Endothelial cell of umbilical vein (primary cell): Measurements from ENCODE around the gene CCDC185. TPM values are rescaled to one million over a fixed set of nuclear protein-coding genes. Genes with fewer than 3 reads are reported as not detected.

Experiments
- BruUV-seq: library from RNA; stranded (reverse); fragments of 400-500 nt; replicated peaks from 2 replicates; lab custom pipeline; 2021; lab: Mats Ljungman, UMichigan
- CTCF ChIA-PET: fragments of 300-600, 350-600 bp; sonication (Branson Sonifier 250); formaldehyde crosslinking; loops from one replicate; lab custom pipeline; 2021; ENCODE audit warnings: antibody characterized with exemption, inconsistent platforms; lab: Charles Lee
- POLR2A ChIA-PET: fragments of 300-600, 350-600 bp; sonication (Branson Sonifier 250); formaldehyde crosslinking; loops from one replicate; lab custom pipeline; 2021; ENCODE audit warnings: antibody characterized with exemption, inconsistent platforms; lab: Charles Lee
- DNase-seq: peaks from one replicate; pipeline ENCODE4 v3.0.0-alpha.2; 2011; ENCODE audit warnings: low read depth, low spot score
- FAIRE-seq: peaks from 2 replicates; lab custom pipeline; 2011; peaks lifted over from hg19 to GRCh38; lab: Jason Lieb, UNC
- H2AFZ ChIP-seq: 2 replicates; pipeline ENCODE4 v1.6.0; 2012; ENCODE audit warnings: low read depth, low read length, control low read depth, inconsistent platforms
- H3K27ac ChIP-seq: 2 replicates; pipeline ENCODE4 v1.5.1; 2011; ENCODE audit warnings: low read depth, mild to moderate bottlenecking, control low read depth, low read length, moderate library complexity; ENCODE audit not compliant: insufficient read depth
- H3K27me3 ChIP-seq, 2 experiments: 2 replicates each; pipeline versions ENCODE4 v1.6.0 to v1.6.1; 2011; ENCODE audit warnings: low read length in 2 of 2, mixed read lengths in 1 of 2; ENCODE audit not compliant: control insufficient read depth in 2 of 2, insufficient read depth in 2 of 2
- H3K36me3 ChIP-seq, 2 experiments: 2 replicates in 1 of 2; 3 replicates in 1 of 2; pipeline ENCODE4 v1.5.1; 2011; ENCODE audit warnings: low read length in 2 of 2, mild to moderate bottlenecking in 1 of 2, moderate library complexity in 1 of 2; ENCODE audit not compliant: control insufficient read depth in 2 of 2, insufficient read depth in 2 of 2; ENCODE audit errors: extremely low read depth in 1 of 2
- H3K4me1 ChIP-seq: 3 replicates; pipeline ENCODE4 v1.5.1; 2011; ENCODE audit warnings: mild to moderate bottlenecking, low read length; ENCODE audit not compliant: control insufficient read depth, insufficient read depth; ENCODE audit errors: extremely low read depth
- H3K4me2 ChIP-seq: 2 replicates; pipeline ENCODE4 v1.6.1; 2011; ENCODE audit warnings: low read length, control low read depth, mixed read lengths; ENCODE audit not compliant: insufficient read depth
- H3K4me3 ChIP-seq, 3 experiments: fragments of 200-600 bp in 1 of 3; sonication (generic), shearing (Covaris generic) in 1 of 3; replicated peaks in 1 of 3; 2 replicates each; pipeline ENCODE4 v1.5.1; 2011 to 2016; ENCODE audit warnings: control low read depth in 3 of 3, low read length in 3 of 3, mild to moderate bottlenecking in 2 of 3, inconsistent platforms in 1 of 3, low read depth in 1 of 3, moderate library complexity in 1 of 3; ENCODE audit not compliant: insufficient read depth in 1 of 3
- H3K79me2 ChIP-seq: 2 replicates; pipeline ENCODE4 v1.6.0; 2012; ENCODE audit warnings: low read length, inconsistent platforms; ENCODE audit not compliant: control insufficient read depth, insufficient read depth
- H3K9ac ChIP-seq: replicated peaks from 2 replicates; pipeline ENCODE3; 2011; ENCODE audit warnings: low read length, control low read depth; ENCODE audit not compliant: insufficient read depth; ENCODE audit errors: extremely low read depth
- H3K9me1 ChIP-seq: replicated peaks from 3 replicates; pipeline ENCODE4 v1.6.0; 2011; ENCODE audit warnings: mild to moderate bottlenecking, low read length; ENCODE audit not compliant: control insufficient read depth, insufficient read depth; ENCODE audit errors: extremely low read depth
- H3K9me3 ChIP-seq: replicated peaks from 2 replicates; pipeline ENCODE4 v1.5.1; 2012; ENCODE audit warnings: low read length, inconsistent platforms; ENCODE audit not compliant: control insufficient read depth, insufficient read depth
- H4K20me1 ChIP-seq: replicated peaks from 2 replicates; pipeline ENCODE3; 2011; ENCODE audit warnings: mild to moderate bottlenecking, low read length; ENCODE audit not compliant: control insufficient read depth, insufficient read depth; ENCODE audit errors: extremely low read depth
- CTCF ChIP-seq, 2 donors: IDR thresholded peaks; 1 replicate in 1 of 2; 2 replicates in 1 of 2; pipeline ENCODE4 v1.5.1; 2011; ENCODE audit warnings: low read length in 2 of 2, mild to moderate bottlenecking in 2 of 2, moderate library complexity in 2 of 2, control low read depth in 1 of 2, inconsistent platforms in 1 of 2, low read depth in 1 of 2; ENCODE audit not compliant: insufficient read depth in 1 of 2; ENCODE audit errors: extremely low read depth in 1 of 2
- EZH2 ChIP-seq: IDR thresholded peaks from 2 replicates; pipeline ENCODE4 v1.6.1; 2012; ENCODE audit warnings: borderline replicate concordance, low read depth, mild to moderate bottlenecking, moderate library complexity, low read length, inconsistent platforms; ENCODE audit not compliant: severe bottlenecking
- FOS ChIP-seq: IDR thresholded peaks from 2 replicates; pipeline ENCODE4 v1.6.1; 2011; ENCODE audit warnings: mild to moderate bottlenecking, low read length, moderate library complexity, borderline replicate concordance; ENCODE audit not compliant: insufficient read depth
- GATA2 ChIP-seq: IDR thresholded peaks from 2 replicates; pipeline ENCODE4 v1.7.0; 2011; ENCODE audit warnings: low read depth, mild to moderate bottlenecking, moderate library complexity, mixed read lengths, low read length; ENCODE audit not compliant: insufficient read length, insufficient read depth
- JUN ChIP-seq: IDR thresholded peaks from 2 replicates; pipeline ENCODE4 v1.6.1; 2011; ENCODE audit warnings: borderline replicate concordance, low read depth; ENCODE audit not compliant: insufficient read length, insufficient read depth
- MAX ChIP-seq: IDR thresholded peaks from 2 replicates; pipeline ENCODE4 v1.6.1; 2011; ENCODE audit not compliant: insufficient read depth, insufficient read length
- MYC ChIP-seq: IDR thresholded peaks from one replicate; pipeline ENCODE4 v1.6.1; 2011; ENCODE audit warnings: mild to moderate bottlenecking, low read depth, low read length
- POLR2A ChIP-seq: IDR thresholded peaks from 2 replicates; pipeline ENCODE4 v1.6.1; 2012; ENCODE audit warnings: low read depth, mild to moderate bottlenecking, control low read depth, low read length
- POLR2AphosphoS5 ChIP-seq: IDR thresholded peaks from 2 replicates; pipeline ENCODE4 v1.6.1; 2012; ENCODE audit warnings: low read depth, mild to moderate bottlenecking, control low read depth, low read length, moderate library complexity; ENCODE audit not compliant: insufficient read depth
- dilution Hi-C: fragments of 300-500 bp; cut with MboI; formaldehyde crosslinking; loops from one replicate; pipeline ENCODE4 v1.15.0; 2019; ENCODE audit warnings: low sequenced_read_pairs; ENCODE audit not compliant: extremely low pct_ligation_motif_present
- intact Hi-C: fragments of 100-400 bp; cut with micrococcal nuclease; formaldehyde crosslinking; loops from one replicate; pipeline ENCODE4 v1.10.0; 2022
- polyA plus RNA-seq, 4 experiments: library from polyadenylated mRNA; depleted of rRNA in 3 of 4; stranded (reverse) in 3 of 4; unstranded in 1 of 4; fragments of >200 nt; gene quantifications; 2 replicates each; pipeline versions ENCODE4 v1.2.1 to v1.2.3, GENCODE V29; 2011 to 2012; ENCODE audit warnings: missing spikeins in 1 of 4
- total RNA-seq: library from RNA; stranded (reverse); gene quantifications from 2 replicates; pipeline ENCODE4 v1.2.3, GENCODE V29; 2021

The CCDC185 gene
- total and polyA plus RNA-seq, 2 donors (not counting 3 experiments of a cell fraction or from before 2014, with no cell fraction given): not detected

- no peaks in the 10 kb centered on the region for H3K79me2 ChIP-seq
- CTCF ChIA-PET: no interaction called here
- dilution Hi-C loops: no loop called here
- H3K27me3 ChIP-seq: no peaks in the 10 kb centered on the region
- H3K4me2 ChIP-seq: no peak overlapping the region
- H3K9me3 ChIP-seq: no peaks in the 10 kb centered on the region
- H3K9ac ChIP-seq: no peak overlapping the region
- no peaks in the 10 kb centered on the region for H4K20me1 ChIP-seq
- POLR2A ChIA-PET: no interaction called here
- no peak for TF ChIP-seq MYC
- TF ChIP-seq CTCF (IDR thresholded peaks at IDR 0.05; ENCODE audit: extremely low read depth in 1 of 2, insufficient read depth in 1 of 2, low read depth in 1 of 2, low read length in 2 of 2): no peak
- no peak for TF ChIP-seq POLR2A
- TF ChIP-seq EZH2: no peak
- H3K4me1 ChIP-seq: no peaks in the 10 kb centered on the region
- FAIRE-seq (no peak), DNase-seq (no peak)
- no peak overlapping the region for H3K4me3 ChIP-seq
- H3K36me3 ChIP-seq: no peaks in the 10 kb centered on the region
- no TSS peak for BruUV-seq
- intact Hi-C loops: no loop called here
- H3K9me1 ChIP-seq: no peaks in the 10 kb centered on the region
- no peak overlapping the region for H2AFZ ChIP-seq
- H3K27ac ChIP-seq: no peak overlapping the region
Observed at GRCh38 chr1:223421025-223421424, 27.8 kb downstream of the CCDC185 start.

- BruUV-seq: no TSS peak
- Histone ChIP-seq H3K27ac (no peak overlapping the region), H3K4me3 (no peak overlapping the region), H3K9me3 (no peaks in the 10 kb centered on the region), H2AFZ (no peak overlapping the region), H3K9me1 (no peaks in the 10 kb centered on the region), H3K4me2 (no peak overlapping the region), H3K79me2 (no peaks in the 10 kb centered on the region), H3K27me3 (no peaks in the 10 kb centered on the region), H4K20me1 (no peaks in the 10 kb centered on the region), H3K36me3 (no peaks in the 10 kb centered on the region), H3K4me1 (no peaks in the 10 kb centered on the region), H3K9ac (no peak overlapping the region)
- ChIA-PET POLR2A (no interaction called here), CTCF (no interaction called here)
- FAIRE-seq (no peak), DNase-seq (no peak)
- TF ChIP-seq POLR2A: no peak
- no peak for TF ChIP-seq MYC
- TF ChIP-seq EZH2: no peak
- no peak for TF ChIP-seq CTCF (IDR thresholded peaks at IDR 0.05; ENCODE audit: extremely low read depth in 1 of 2, insufficient read depth in 1 of 2, low read depth in 1 of 2, low read length in 2 of 2)
- TF ChIP-seq MAX: no peak
- no peak for TF ChIP-seq JUN
- no peak for TF ChIP-seq FOS
- no peak for TF ChIP-seq POLR2AphosphoS5
- TF ChIP-seq GATA2: no peak
- intact Hi-C loops: no loop called here
- dilution Hi-C loops: no loop called here
Observed at GRCh38 chr1:223421676-223422075, 28.5 kb downstream of the CCDC185 start.
